ENCODE measurements around the gene KIF12.

GRCh38 chr9:114050646-114051045 lies 48.4 kb downstream of the KIF12 start:
- TF ChIP-seq CTCF (IDR thresholded peaks at IDR 0.05; ENCODE audit: extremely low read depth in 1 of 2, insufficient read depth in 1 of 2, low read depth in 1 of 2, low read length in 2 of 2) (no peak), POLR2A (IDR thresholded peaks at IDR 0.05; ENCODE audit: low read depth, low read length) (no peak), FOS (IDR thresholded peaks at IDR 0.05; ENCODE audit: borderline replicate concordance, insufficient read depth, low read length) (no peak), POLR2AphosphoS5 (IDR thresholded peaks at IDR 0.05; ENCODE audit: insufficient read depth, low read depth, low read length) (no peak)
